ENCODE data around the gene NQO2.
"Not testable (repeated sequence)": the region's sequence is repeated elsewhere in the genome, so short reads cannot be mapped to it uniquely, and the experiment has no call there.

NQO2 gene

GRCh38 chr6:3017304-3017703 is 17.6 kb downstream of the NQO2 start:
- DNase-seq (ENCODE audit: low read depth) = no peak
- peaks cover 19% of the 10 kb centered on the region for H3K4me1 ChIP-seq (ENCODE audit: control insufficient read depth, insufficient read depth, low read length)
- no peak overlapping the region for H3K4me3 ChIP-seq (ENCODE audit: low read length)
- no peaks in the 10 kb centered on the region for H3K27me3 ChIP-seq (replicated peaks; ENCODE audit: control insufficient read depth, insufficient read depth, low read length)
- no peak overlapping the region for H3K9ac ChIP-seq (ENCODE audit: low read length)
- peaks cover under 1% of the 10 kb centered on the region for H3K9me3 ChIP-seq (ENCODE audit: control insufficient read depth, low read length)
- H3K36me3 ChIP-seq (ENCODE audit: control insufficient read depth, insufficient read depth, low read length, severe bottlenecking) = peaks cover 68% of the 10 kb centered on the region

- H3K9me3 ChIP-seq (ENCODE audit: control insufficient read depth, low read length) = no peaks in the 10 kb centered on the region
- H3K4me1 ChIP-seq (ENCODE audit: control insufficient read depth, insufficient read depth, low read length) = peaks cover 28% of the 10 kb centered on the region
- H3K27me3 ChIP-seq (replicated peaks; ENCODE audit: control insufficient read depth, insufficient read depth, low read length) = no peaks in the 10 kb centered on the region
- peaks cover 54% of the 10 kb centered on the region for H3K36me3 ChIP-seq (ENCODE audit: control insufficient read depth, insufficient read depth, low read length, severe bottlenecking)
- H3K9ac ChIP-seq (ENCODE audit: low read length) = no peak overlapping the region
- H3K4me3 ChIP-seq (ENCODE audit: low read length) = no peak overlapping the region
- no peak for DNase-seq (ENCODE audit: low read depth)
Measured at GRCh38 chr6:3019065-3019464, 19.4 kb downstream of the NQO2 start.

GRCh38 chr6:3019749-3020320 is 20.1 kb downstream of the NQO2 start:
- Histone ChIP-seq H3K9me3 (ENCODE audit: control insufficient read depth, low read length) (no peaks in the 10 kb centered on the region), H3K4me3 (ENCODE audit: low read length) (no peak overlapping the region), H3K9ac (ENCODE audit: low read length) (no peak overlapping the region), H3K4me1 (ENCODE audit: control insufficient read depth, insufficient read depth, low read length) (peaks cover 35% of the 10 kb centered on the region), H3K36me3 (ENCODE audit: control insufficient read depth, insufficient read depth, low read length, severe bottlenecking) (peaks cover 47% of the 10 kb centered on the region), H3K27me3 (replicated peaks; ENCODE audit: control insufficient read depth, insufficient read depth, low read length) (no peaks in the 10 kb centered on the region)
- DNase-seq (ENCODE audit: low read depth) = no peak

- peak overlapping the region; percentile 17 for H3K4me3 ChIP-seq (ENCODE audit: low read length)
- H3K4me1 ChIP-seq (ENCODE audit: control insufficient read depth, insufficient read depth, low read length) = peaks cover 47% of the 10 kb centered on the region
- not testable (repeated sequence) for DNase-seq (ENCODE audit: low read depth); H3K9ac ChIP-seq (ENCODE audit: low read length); H3K27me3 ChIP-seq (replicated peaks; ENCODE audit: control insufficient read depth, insufficient read depth, low read length); H3K9me3 ChIP-seq (ENCODE audit: control insufficient read depth, low read length)
- peaks cover 36% of the 10 kb centered on the region for H3K36me3 ChIP-seq (ENCODE audit: control insufficient read depth, insufficient read depth, low read length, severe bottlenecking)
Measured at GRCh38 chr6:3020976-3021598, 21.4 kb downstream of the NQO2 start.

GRCh38 chr6:3022765-3023662 is 23.3 kb downstream of the NQO2 start:
- Histone ChIP-seq H3K4me3 (ENCODE audit: low read length) (peak overlapping the region; percentile 79), H3K4me1 (ENCODE audit: control insufficient read depth, insufficient read depth, low read length) (peaks cover 57% of the 10 kb centered on the region), H3K9ac (ENCODE audit: low read length) (peak overlapping the region; percentile 84), H3K27me3 (replicated peaks; ENCODE audit: control insufficient read depth, insufficient read depth, low read length) (no peaks in the 10 kb centered on the region), H3K9me3 (ENCODE audit: control insufficient read depth, low read length) (no peaks in the 10 kb centered on the region), H3K36me3 (ENCODE audit: control insufficient read depth, insufficient read depth, low read length, severe bottlenecking) (peaks cover 19% of the 10 kb centered on the region)
- DNase-seq (ENCODE audit: low read depth) = peak; percentile 30

- DNase-seq (ENCODE audit: low read depth) = peak; percentile 96
- Histone ChIP-seq H3K27me3 (replicated peaks; ENCODE audit: control insufficient read depth, insufficient read depth, low read length) (no peaks in the 10 kb centered on the region), H3K9me3 (ENCODE audit: control insufficient read depth, low read length) (no peaks in the 10 kb centered on the region), H3K36me3 (ENCODE audit: control insufficient read depth, insufficient read depth, low read length, severe bottlenecking) (peaks cover 16% of the 10 kb centered on the region), H3K9ac (ENCODE audit: low read length) (peak overlapping the region; percentile 84), H3K4me3 (ENCODE audit: low read length) (peak overlapping the region; percentile 79), H3K4me1 (ENCODE audit: control insufficient read depth, insufficient read depth, low read length) (peaks cover 57% of the 10 kb centered on the region)
Measured at GRCh38 chr6:3023663-3024483, 24.2 kb downstream of the NQO2 start.

- DNase-seq (ENCODE audit: low read depth) = no peak
- H3K36me3 ChIP-seq (ENCODE audit: control insufficient read depth, insufficient read depth, low read length, severe bottlenecking) = no peaks in the 10 kb centered on the region
- H3K27me3 ChIP-seq (replicated peaks; ENCODE audit: control insufficient read depth, insufficient read depth, low read length) = no peaks in the 10 kb centered on the region
- H3K4me3 ChIP-seq (ENCODE audit: low read length) = no peak overlapping the region
- H3K9me3 ChIP-seq (ENCODE audit: control insufficient read depth, low read length) = no peaks in the 10 kb centered on the region
- H3K4me1 ChIP-seq (ENCODE audit: control insufficient read depth, insufficient read depth, low read length) = peaks cover 43% of the 10 kb centered on the region
- H3K9ac ChIP-seq (ENCODE audit: low read length) = peak overlapping the region; percentile 47
Measured at GRCh38 chr6:3026791-3027626, 27.3 kb downstream of the NQO2 start.

GRCh38 chr6:3028156-3028555 is 28.5 kb downstream of the NQO2 start:
- H3K4me3 ChIP-seq (ENCODE audit: low read length); H3K9ac ChIP-seq (ENCODE audit: low read length); H3K27me3 ChIP-seq (replicated peaks; ENCODE audit: control insufficient read depth, insufficient read depth, low read length); DNase-seq (ENCODE audit: low read depth); H3K36me3 ChIP-seq (ENCODE audit: control insufficient read depth, insufficient read depth, low read length, severe bottlenecking); H3K9me3 ChIP-seq (ENCODE audit: control insufficient read depth, low read length): not testable (repeated sequence)
- peaks cover 33% of the 10 kb centered on the region for H3K4me1 ChIP-seq (ENCODE audit: control insufficient read depth, insufficient read depth, low read length)

GRCh38 chr6:3031857-3032640 is 32.4 kb downstream of the NQO2 start:
- Histone ChIP-seq H3K4me1 (ENCODE audit: control insufficient read depth, insufficient read depth, low read length) (no peaks in the 10 kb centered on the region), H3K9me3 (ENCODE audit: control insufficient read depth, low read length) (peaks cover 6% of the 10 kb centered on the region), H3K27me3 (replicated peaks; ENCODE audit: control insufficient read depth, insufficient read depth, low read length) (no peaks in the 10 kb centered on the region), H3K4me3 (ENCODE audit: low read length) (no peak overlapping the region), H3K9ac (ENCODE audit: low read length) (no peak overlapping the region), H3K36me3 (ENCODE audit: control insufficient read depth, insufficient read depth, low read length, severe bottlenecking) (no peaks in the 10 kb centered on the region)
- no peak for DNase-seq (ENCODE audit: low read depth)

GRCh38 chr6:3032986-3033385 is 33.3 kb downstream of the NQO2 start:
- peaks cover 6% of the 10 kb centered on the region for H3K9me3 ChIP-seq (ENCODE audit: control insufficient read depth, low read length)
- H3K4me3 ChIP-seq (ENCODE audit: low read length) = no peak overlapping the region
- no peaks in the 10 kb centered on the region for H3K27me3 ChIP-seq (replicated peaks; ENCODE audit: control insufficient read depth, insufficient read depth, low read length)
- H3K4me1 ChIP-seq (ENCODE audit: control insufficient read depth, insufficient read depth, low read length) = peaks cover 8% of the 10 kb centered on the region
- no peak for DNase-seq (ENCODE audit: low read depth)
- no peaks in the 10 kb centered on the region for H3K36me3 ChIP-seq (ENCODE audit: control insufficient read depth, insufficient read depth, low read length, severe bottlenecking)
- no peak overlapping the region for H3K9ac ChIP-seq (ENCODE audit: low read length)
